Smooth muscle cell (in vitro differentiated cells): ENCODE data around the gene CD33. TPM values are rescaled to one million over a fixed set of nuclear protein-coding genes. Genes with fewer than 3 reads are reported as not detected.
"Not testable (repeated sequence)": the region's sequence is repeated elsewhere in the genome, so short reads cannot be mapped to it uniquely, and the experiment has no call there.

Source experiments
- DNase-seq: peaks from one replicate; lab custom pipeline; 2025; ENCODE audit not compliant: unreplicated experiment; lab: John Stamatoyannopoulos, UW
- H2AFZ ChIP-seq: fragments of 200-600 bp; sonication (generic); 2 replicates; pipeline ENCODE4 v1.6.0; 2016; ENCODE audit warnings: antibody characterized with exemption, low read depth, mild to moderate bottlenecking
- H3F3A ChIP-seq: fragments of 200-600 bp; sonication (generic); 2 replicates; pipeline ENCODE4 v1.6.0; 2017; ENCODE audit warnings: antibody characterized with exemption, low read depth
- H3K27ac ChIP-seq: fragments of 200-600 bp; sonication (generic); 2 replicates; pipeline ENCODE4 v1.5.1; 2016; ENCODE audit warnings: low read depth, mild to moderate bottlenecking
- H3K27me3 ChIP-seq: fragments of 200-600 bp; sonication (generic); 2 replicates; pipeline ENCODE4 v1.6.1; 2016; ENCODE audit warnings: low read depth, mild to moderate bottlenecking
- H3K36me3 ChIP-seq: fragments of 200-600 bp; sonication (generic); 2 replicates; pipeline ENCODE4 v1.5.1; 2016; ENCODE audit warnings: low read depth
- H3K4me1 ChIP-seq: fragments of 200-600 bp; sonication (generic); 2 replicates; pipeline ENCODE4 v1.5.1; 2016; ENCODE audit warnings: low read depth
- H3K4me2 ChIP-seq: fragments of 200-600 bp; sonication (generic); 2 replicates; pipeline ENCODE4 v1.6.0; 2016; ENCODE audit warnings: mild to moderate bottlenecking
- H3K4me3 ChIP-seq: fragments of 200-600 bp; sonication (generic); 2 replicates; pipeline ENCODE4 v1.5.1; 2016; ENCODE audit warnings: mild to moderate bottlenecking
- H3K79me2 ChIP-seq: fragments of 200-600 bp; sonication (generic); 2 replicates; pipeline ENCODE4 v1.6.0; 2016; ENCODE audit warnings: low read depth, mild to moderate bottlenecking
- H3K9ac ChIP-seq: fragments of 200-600 bp; sonication (generic); 2 replicates; pipeline ENCODE4 v1.6.0; 2016; ENCODE audit warnings: low read depth
- H3K9me3 ChIP-seq: fragments of 200-600 bp; sonication (generic); replicated peaks from 2 replicates; pipeline ENCODE4 v1.5.1; 2016; ENCODE audit warnings: low read depth
- H4K20me1 ChIP-seq: fragments of 200-600 bp; sonication (generic); 2 replicates; pipeline ENCODE4 v1.6.0; 2016; ENCODE audit warnings: low read depth
- CTCF ChIP-seq: fragments of 200-600 bp; sonication (generic); IDR thresholded peaks from 2 replicates; pipeline ENCODE4 v1.5.1; 2017; ENCODE audit warnings: borderline replicate concordance, mild to moderate bottlenecking, antibody characterized with exemption; ENCODE audit not compliant: insufficient read depth, poor library complexity, severe bottlenecking
- WGBS: methylation state at CpG from one replicate; pipeline ENCODE4 v1.1.7; 2016; ENCODE audit warnings: low lambda C conversion rate; 5-methylcytosine and 5-hydroxymethylcytosine counted together
- polyA plus RNA-seq: library from polyadenylated mRNA; unstranded; fragments of >200 nt; fragmentation: Nextera tagmentation; extraction: Ambion mirVana; gene quantifications from 2 replicates; pipeline ENCODE4 v1.2.1, GENCODE V29; 2016
- total RNA-seq: library from RNA; depleted of rRNA; stranded (reverse); fragments of >200 nt; gene quantifications from 2 replicates; pipeline ENCODE4 v1.2.3, GENCODE V29; 2014

Gene CD33
- total RNA-seq: not detected in 2 replicates
- polyA plus RNA-seq: not detected in 2 replicates

GRCh38 chr19:51224898-51225393 is at the start of gene CD33:
TSS of gene CD33 (plus strand) at chr19:51225080. CDS start at chr19:51225119, 39 bp downstream.
- H3K9ac ChIP-seq, H3F3A ChIP-seq, H3K9me3 ChIP-seq, H3K79me2 ChIP-seq, H3K27me3 ChIP-seq, DNase-seq, H3K4me1 ChIP-seq, H4K20me1 ChIP-seq, H3K27ac ChIP-seq, H3K4me3 ChIP-seq, H3K4me2 ChIP-seq, H2AFZ ChIP-seq, H3K36me3 ChIP-seq: not testable (repeated sequence)
- 83% methylated on average over 11 of the region's 11 CpGs for WGBS

- Histone ChIP-seq H3K4me3 (no peak overlapping the region), H3F3A (no peaks in the 10 kb centered on the region), H3K79me2 (no peaks in the 10 kb centered on the region), H3K27me3 (peaks cover 26% of the 10 kb centered on the region), H3K4me1 (no peaks in the 10 kb centered on the region), H3K27ac (no peak overlapping the region), H3K9me3 (no peaks in the 10 kb centered on the region), H4K20me1 (no peaks in the 10 kb centered on the region), H3K4me2 (no peak overlapping the region), H2AFZ (no peak overlapping the region), H3K9ac (no peak overlapping the region), H3K36me3 (no peaks in the 10 kb centered on the region)
- 70% methylated on average over 1 of the region's 1 CpG for WGBS
- no peak for TF ChIP-seq CTCF
- no peak for DNase-seq
These were observed 45.6 kb upstream of the CD33 start for GRCh38 chr19:51179256-51179655.

GRCh38 chr19:51181377-51181912 is 43.4 kb upstream of the CD33 start:
- TF ChIP-seq CTCF: no peak
- H3K9ac ChIP-seq: no peak overlapping the region
- H3K4me2 ChIP-seq: no peak overlapping the region
- DNase-seq: no peak
- no peak overlapping the region for H3K4me3 ChIP-seq
- H3K4me1 ChIP-seq: no peaks in the 10 kb centered on the region
- H3K27ac ChIP-seq: no peak overlapping the region
- H3K36me3 ChIP-seq: no peaks in the 10 kb centered on the region
- H2AFZ ChIP-seq: no peak overlapping the region
- no peaks in the 10 kb centered on the region for H3K9me3 ChIP-seq
- peaks cover 17% of the 10 kb centered on the region for H3K27me3 ChIP-seq
- 97% methylated on average over 31 of the region's 39 CpGs for WGBS
- H3K79me2 ChIP-seq: no peaks in the 10 kb centered on the region
- H4K20me1 ChIP-seq: no peaks in the 10 kb centered on the region
- H3F3A ChIP-seq: no peaks in the 10 kb centered on the region

GRCh38 chr19:51181913-51182419 is 42.9 kb upstream of the CD33 start:
- WGBS: 53% methylated on average over 27 of the region's 31 CpGs
- no peak for TF ChIP-seq CTCF
- Histone ChIP-seq H3K4me2 (no peak overlapping the region), H3K9me3 (no peaks in the 10 kb centered on the region), H3K27me3 (peaks cover 16% of the 10 kb centered on the region), H3K36me3 (no peaks in the 10 kb centered on the region), H3K4me3 (no peak overlapping the region), H3F3A (no peaks in the 10 kb centered on the region), H3K9ac (no peak overlapping the region), H2AFZ (no peak overlapping the region), H4K20me1 (no peaks in the 10 kb centered on the region), H3K27ac (no peak overlapping the region), H3K79me2 (no peaks in the 10 kb centered on the region), H3K4me1 (no peaks in the 10 kb centered on the region)
- no peak for DNase-seq
